Esophagus muscularis mucosa (tissue), 3 donors: ENCODE data around the gene AGPAT4.

ENCODE experiments used
- POLR2A ChIP-seq: fragments of 450-650 bp; IDR thresholded peaks from one replicate; pipeline ENCODE4 v1.6.1; 2017; ENCODE audit warnings: antibody characterized with exemption, moderate library complexity, mild to moderate bottlenecking, low read depth
- POLR2AphosphoS5 ChIP-seq, 2 donors: sonication (generic); formaldehyde crosslinking; IDR thresholded peaks; one replicate each; pipeline ENCODE4 v1.6.1; 2017; ENCODE audit warnings: antibody characterized with exemption in 2 of 2
- TF ChIP-seq, protein P1 (sequence below), 3 experiments: fragments of 200-600 bp in 2 of 3; fragments of 450-650 bp in 1 of 3; sonication (generic) in 2 of 3; IDR thresholded peaks; one replicate each; pipeline ENCODE4 v1.5.1; 2017 to 2019; ENCODE audit warnings: antibody characterized with exemption in 3 of 3, mild to moderate bottlenecking in 2 of 3, moderate library complexity in 1 of 3

DNA sequence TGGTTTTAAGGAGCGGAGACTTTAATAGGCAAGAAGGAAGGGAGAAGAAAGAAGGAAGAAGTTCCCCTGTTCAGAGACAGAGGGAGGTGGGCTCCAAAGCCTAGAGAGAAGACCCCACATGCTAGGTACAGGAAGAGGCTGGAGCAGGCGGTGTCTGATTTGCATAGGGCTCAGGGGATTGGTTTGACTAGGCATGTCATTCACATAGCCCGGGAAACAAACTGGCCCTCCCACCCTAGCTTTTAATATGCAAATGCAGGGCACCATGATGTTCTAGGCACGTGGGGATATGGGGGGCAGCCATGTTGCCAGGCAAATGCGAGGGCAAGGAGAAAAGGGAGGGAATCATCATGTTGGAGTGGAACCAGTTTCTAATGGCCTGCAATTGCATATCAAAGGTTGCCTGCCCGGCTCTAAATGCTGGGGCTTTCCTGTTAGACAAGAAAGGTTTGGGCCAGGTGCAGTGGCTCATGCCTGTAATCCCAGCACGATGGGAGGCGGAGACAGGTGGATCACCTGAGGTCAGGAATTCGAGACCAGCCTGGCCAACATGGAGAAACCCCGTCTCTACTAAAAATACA, 34.3 kb upstream of the AGPAT4 start:
- TF ChIP-seq POLR2AphosphoS5 (IDR thresholded peaks at IDR 0.05) = no peak
- TF ChIP-seq, protein P1, sequence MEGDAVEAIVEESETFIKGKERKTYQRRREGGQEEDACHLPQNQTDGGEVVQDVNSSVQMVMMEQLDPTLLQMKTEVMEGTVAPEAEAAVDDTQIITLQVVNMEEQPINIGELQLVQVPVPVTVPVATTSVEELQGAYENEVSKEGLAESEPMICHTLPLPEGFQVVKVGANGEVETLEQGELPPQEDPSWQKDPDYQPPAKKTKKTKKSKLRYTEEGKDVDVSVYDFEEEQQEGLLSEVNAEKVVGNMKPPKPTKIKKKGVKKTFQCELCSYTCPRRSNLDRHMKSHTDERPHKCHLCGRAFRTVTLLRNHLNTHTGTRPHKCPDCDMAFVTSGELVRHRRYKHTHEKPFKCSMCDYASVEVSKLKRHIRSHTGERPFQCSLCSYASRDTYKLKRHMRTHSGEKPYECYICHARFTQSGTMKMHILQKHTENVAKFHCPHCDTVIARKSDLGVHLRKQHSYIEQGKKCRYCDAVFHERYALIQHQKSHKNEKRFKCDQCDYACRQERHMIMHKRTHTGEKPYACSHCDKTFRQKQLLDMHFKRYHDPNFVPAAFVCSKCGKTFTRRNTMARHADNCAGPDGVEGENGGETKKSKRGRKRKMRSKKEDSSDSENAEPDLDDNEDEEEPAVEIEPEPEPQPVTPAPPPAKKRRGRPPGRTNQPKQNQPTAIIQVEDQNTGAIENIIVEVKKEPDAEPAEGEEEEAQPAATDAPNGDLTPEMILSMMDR (IDR thresholded peaks at IDR 0.05) = no peak
- TF ChIP-seq POLR2A = no peak
